Measurements from ENCODE around the gene GCN1. TPM values are rescaled to one million over a fixed set of nuclear protein-coding genes. Genes with fewer than 3 reads are reported as not detected.
A peak's percentile ranks its signal among the peaks of the same experiment; 100 is the strongest.

Gene GCN1
- total and polyA plus RNA-seq, 2 of the 8 experiments (the other 6 are each of a cell fraction or from before 2014, with no cell fraction given) = 61.4 to 133 TPM

DNA sequence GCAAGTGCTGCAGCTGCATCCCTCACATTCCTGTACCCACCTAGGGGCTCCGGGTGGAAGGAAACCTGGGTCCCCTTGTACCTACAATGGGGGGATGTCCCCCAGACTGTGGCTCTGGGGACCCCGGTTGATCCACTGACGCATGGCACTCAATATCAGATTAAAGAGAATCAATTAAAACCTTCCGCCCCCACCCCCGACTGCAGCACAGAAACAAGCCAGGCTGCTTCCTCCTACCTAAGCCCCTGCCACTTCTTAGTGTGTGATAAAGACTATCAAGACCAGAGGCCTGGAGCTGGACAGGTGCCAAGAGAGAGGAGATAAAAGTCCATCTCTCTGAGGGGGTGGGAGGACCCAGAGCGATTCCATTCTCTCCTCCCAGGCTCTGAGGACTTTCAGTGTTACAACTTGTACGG lies 34.6 kb upstream of the GCN1 start:
- H3K4me1 ChIP-seq (replicated peaks in 1 of 4; ENCODE audit: control insufficient read depth in 3 of 4, insufficient read depth in 4 of 4, low read length in 3 of 4) = peaks cover 33 to 75% (median 43%) of the 10 kb centered on the region in 4 experiments
- DNase-seq (ENCODE audit: low read depth in 1 of 2, low spot score in 2 of 2) = no peak
- no peak overlapping the region for H2BK15ac ChIP-seq (ENCODE audit: low read length)
- peak overlapping the region; percentile 100 for H2BK5ac ChIP-seq (ENCODE audit: low read depth, low read length)
- no peaks in the 10 kb centered on the region for H3K9me3 ChIP-seq (ENCODE audit: insufficient read depth in 2 of 2, low read depth in 1 of 2, low read length in 1 of 2)
- H4K5ac ChIP-seq (ENCODE audit: insufficient read length, low read depth, low read length) = no peak overlapping the region
- H3K14ac ChIP-seq (ENCODE audit: insufficient read length) = no peak overlapping the region
- H2BK120ac ChIP-seq (replicated peaks; ENCODE audit: low read depth, low read length) = peak overlapping the region; percentile 8
- no peak overlapping the region for H3K23ac ChIP-seq (ENCODE audit: insufficient read length)
- peak overlapping the region; percentile 40 for H4K91ac ChIP-seq (replicated peaks; ENCODE audit: insufficient read length, low read length)
- peaks cover 6 to 7% of the 10 kb centered on the region in 2 experiments for H4K20me1 ChIP-seq (replicated peaks in 1 of 2; ENCODE audit: control insufficient read depth in 1 of 2, insufficient read depth in 2 of 2, low read length in 2 of 2)
- H4K8ac ChIP-seq (ENCODE audit: extremely low read depth, insufficient read depth, low read length) = no peak overlapping the region
- H3K56ac ChIP-seq (replicated peaks; ENCODE audit: insufficient read length, low read depth, low read length) = no peak overlapping the region
- peaks cover 0 to 5% (median 2%) of the 10 kb centered on the region in 4 experiments; a peak in 1 of 8 replicates for H3K36me3 ChIP-seq (ENCODE audit: control insufficient read depth in 2 of 4, insufficient read depth in 4 of 4, low read length in 3 of 4)
- H3K4ac ChIP-seq (replicated peaks; ENCODE audit: insufficient read length, low read depth, low read length) = peak overlapping the region; percentile 17
- peak overlapping the region; percentile 98 for H2BK12ac ChIP-seq (ENCODE audit: low read depth, low read length)
- no peaks in the 10 kb centered on the region; the same call in 1 of the 2 replicates for H3K23me2 ChIP-seq (ENCODE audit: low read depth, low read length)
- no peak overlapping the region for H2AFZ ChIP-seq (ENCODE audit: low read length)
- no peak for FAIRE-seq
- H2AK5ac ChIP-seq (ENCODE audit: low read depth, low read length) = peak overlapping the region; percentile 97
- peaks cover 0 to 48% of the 10 kb centered on the region in 2 experiments; a peak in 2 of 4 replicates for H3K79me2 ChIP-seq (ENCODE audit: control insufficient read depth in 1 of 2, insufficient read depth in 2 of 2, low read length in 2 of 2)
- peak overlapping the region; percentile 46 to 83 for H3K4me2 ChIP-seq (ENCODE audit: insufficient read depth in 1 of 2, low read depth in 2 of 2, low read length in 2 of 2)
- peak overlapping the region; percentile 96 for H3K27ac ChIP-seq (ENCODE audit: low read depth, low read length)
- peak overlapping the region; percentile 99 for H2BK20ac ChIP-seq (ENCODE audit: low read length)
- H3K9ac ChIP-seq (replicated peaks in 1 of 4; ENCODE audit: extremely low read depth in 1 of 4, low read depth in 3 of 4, low read length in 3 of 4) = peak overlapping the region in 3 of 4 experiments; percentile 2 to 69 (median 61); a peak in 5 of 7 replicates
- no peaks in the 10 kb centered on the region for H3K27me3 ChIP-seq (replicated peaks in 1 of 4; ENCODE audit: control insufficient read depth in 3 of 4, extremely low read depth in 1 of 4, insufficient read depth in 3 of 4, low read length in 3 of 4)
- peak overlapping the region in 3 of 4 experiments; percentile 30 to 53 (median 49); a peak in 5 of 8 replicates for H3K4me3 ChIP-seq (ENCODE audit: extremely low read depth in 1 of 4, insufficient read depth in 2 of 4, low read depth in 3 of 4, low read length in 4 of 4)
- CTCF ChIA-PET (ENCODE audit: partially characterized antibody) = interaction anchor here (0.6 to 17.8 kb wide), 26 partner anchors 10 to 231 kb away, joined by 3 to 930 read pairs (median 6); partner anchors contain the start of genes GCN1, PXN, RNU4-1 and RNU4-2
- H3K79me1 ChIP-seq (ENCODE audit: low read depth, low read length) = peaks cover 3% of the 10 kb centered on the region; the same call in 1 of the 2 replicates
- WGBS, 2 experiments (ENCODE audit: extremely low coverage in 1 of 2, insufficient coverage in 1 of 2, insufficient read length in 1 of 2, insufficient replicate concordance in 2 of 2, low coverage in 1 of 2, low lambda C conversion rate in 2 of 2, missing lambda C conversion rate in 1 of 2) = 4% methylated on average over 7 of the region's 7 CpGs; no CpG with 5 or more reads in 1 of the 2 experiments
- H3K18ac ChIP-seq (ENCODE audit: extremely low read depth, low read length) = peak overlapping the region; percentile 99
- POLR2A ChIA-PET (ENCODE audit: partially characterized antibody) = interaction anchor here (0.6 to 88.3 kb wide), 18 partner anchors 10 to 300 kb away, joined by 3 to 4270 read pairs (median 5); partner anchors contain the start of genes BICDL1, COQ5, GCN1 and PLA2G1B
- TF ChIP-seq CHD2 (IDR thresholded peaks at IDR 0.05; ENCODE audit: low read length) = no peak
- no peak for TF ChIP-seq KDM1A (IDR thresholded peaks at IDR 0.05; ENCODE audit: borderline replicate concordance, low read length)
- peak; percentile 50 for TF ChIP-seq CTBP2 (IDR thresholded peaks at IDR 0.05; ENCODE audit: borderline replicate concordance, insufficient read depth, insufficient read length, low read length)
- peak; percentile 100; the same call in 1 of the 2 replicates for TF ChIP-seq TEAD4 (IDR thresholded peaks at IDR 0.05; ENCODE audit: low read depth, low read length)
- TF ChIP-seq, protein P1, sequence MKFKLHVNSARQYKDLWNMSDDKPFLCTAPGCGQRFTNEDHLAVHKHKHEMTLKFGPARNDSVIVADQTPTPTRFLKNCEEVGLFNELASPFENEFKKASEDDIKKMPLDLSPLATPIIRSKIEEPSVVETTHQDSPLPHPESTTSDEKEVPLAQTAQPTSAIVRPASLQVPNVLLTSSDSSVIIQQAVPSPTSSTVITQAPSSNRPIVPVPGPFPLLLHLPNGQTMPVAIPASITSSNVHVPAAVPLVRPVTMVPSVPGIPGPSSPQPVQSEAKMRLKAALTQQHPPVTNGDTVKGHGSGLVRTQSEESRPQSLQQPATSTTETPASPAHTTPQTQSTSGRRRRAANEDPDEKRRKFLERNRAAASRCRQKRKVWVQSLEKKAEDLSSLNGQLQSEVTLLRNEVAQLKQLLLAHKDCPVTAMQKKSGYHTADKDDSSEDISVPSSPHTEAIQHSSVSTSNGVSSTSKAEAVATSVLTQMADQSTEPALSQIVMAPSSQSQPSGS (IDR thresholded peaks at IDR 0.05; ENCODE audit: low read length) = no peak; the same call in 1 of the 2 replicates
- peak; percentile 75; the same call in 1 of the 2 replicates for TF ChIP-seq JUND (IDR thresholded peaks at IDR 0.05; ENCODE audit: low read length)
- peak; percentile 59; the same call in 1 of the 2 replicates for TF ChIP-seq YY1 (IDR thresholded peaks at IDR 0.05; ENCODE audit: low read depth, low read length)
- peak; percentile 100 for TF ChIP-seq RBBP5 (IDR thresholded peaks at IDR 0.05; ENCODE audit: borderline replicate concordance, low read depth, low read length)
- TF ChIP-seq SP4 (IDR thresholded peaks at IDR 0.05; ENCODE audit: low read length) = no peak; the same call in 1 of the 2 replicates
- 0 out of 2 replicates have a peak, but pooled peaks have one; percentile 10 for TF ChIP-seq TAF1 (IDR thresholded peaks at IDR 0.05; ENCODE audit: low read depth, low read length)
- TF ChIP-seq BACH1 (IDR thresholded peaks at IDR 0.05; ENCODE audit: low read length) = 0 out of 2 replicates have a peak, but pooled peaks have one; percentile 12

Data from H1 (cell line).